Ovary (tissue), 9 donors: ENCODE measurements around the gene PAFAH1B1. TPM values are rescaled to one million over a fixed set of nuclear protein-coding genes. Genes with fewer than 3 reads are reported as not detected.

ENCODE experiments used
- DNase-seq, 5 donors: peaks; one replicate each; pipeline ENCODE4 v3.0.0-alpha.2; 2019 to 2020
- H3K27ac ChIP-seq, 2 donors: fragments of 200-600 bp; one replicate each; pipeline versions ENCODE4 v1.5.1 to v1.8.0; 2019 to 2022
- H3K27me3 ChIP-seq: fragments of 200-600 bp; one replicate; pipeline ENCODE4 v1.8.0; 2022
- H3K36me3 ChIP-seq: fragments of 200-600 bp; sonication (generic); one replicate; pipeline ENCODE4 v1.5.1; 2019
- H3K4me1 ChIP-seq: one replicate; pipeline ENCODE4 v1.8.1; 2013; ENCODE audit warnings: mild to moderate bottlenecking, moderate library complexity; ENCODE audit not compliant: insufficient read depth
- H3K4me3 ChIP-seq: fragments of 200-600 bp; sonication (generic); one replicate; pipeline ENCODE4 v1.5.1; 2017
- H3K9me3 ChIP-seq, 2 donors: fragments of 200-600 bp in 1 of 2; sonication (generic) in 1 of 2; one replicate each; pipeline versions ENCODE4 v1.5.1 to v1.8.1; 2013 to 2019; ENCODE audit warnings: mild to moderate bottlenecking in 1 of 2, moderate library complexity in 1 of 2
- CTCF ChIP-seq, 3 donors: fragments of 450-650 bp in 2 of 3; fragments of 200-600 bp in 1 of 3; IDR thresholded peaks; one replicate each; pipeline versions ENCODE4 v1.5.1 to v1.8.0; 2016 to 2022; ENCODE audit warnings: antibody characterized with exemption in 3 of 3, mild to moderate bottlenecking in 1 of 3
- EP300 ChIP-seq: sonication (generic); formaldehyde crosslinking; IDR thresholded peaks from one replicate; pipeline ENCODE4 v1.6.1; 2017; ENCODE audit warnings: antibody characterized with exemption
- POLR2A ChIP-seq: fragments of 450-650 bp; IDR thresholded peaks from one replicate; pipeline ENCODE4 v1.6.1; 2017; ENCODE audit warnings: antibody characterized with exemption, mild to moderate bottlenecking, moderate library complexity
- WGBS, 3 donors: extraction: QIAGEN DNeasy Blood & Tissue Kit in 1 of 3; methylation state at CpG; one replicate each; pipeline versions ENCODE4 v1.1.5 to v1.1.7; 2013 to 2017; 5-methylcytosine and 5-hydroxymethylcytosine counted together
- intact Hi-C, 4 donors: fragments of 100-400 bp; cut with DNase I; formaldehyde crosslinking; loops; one replicate each; pipeline versions ENCODE4 v1.11.0 to v1.15.1; 2022 to 2023
- polyA plus RNA-seq, 2 donors: library from polyadenylated mRNA; stranded (reverse); fragments of 200-250 nt in 1 of 2; fragments of 350-450 nt in 1 of 2; fragmentation: Illumina TruSeq in 1 of 2; extraction: RNeasy Lipid Tissue Mini Kit (QIAGEN cat#74804) in 1 of 2; gene quantifications; one replicate each; pipeline ENCODE4 v1.2.3, GENCODE V29; 2013 to 2014
- total RNA-seq, 7 donors: library from RNA; depleted of rRNA in 2 of 7; stranded (reverse); fragments of >200 nt in 2 of 7; fragmentation: NEBNext Ultra II Directional in 3 of 7; extraction: Animal tissue kit (Norgen Biotek cat#: 25700) in 3 of 7; gene quantifications; one replicate each; pipeline versions ENCODE4 v1.1.0 to v1.2.4, GENCODE V29; 2016 to 2023
- donor health status: DM: no; HTN: no; CAD: no; lungs with moderate emphysema.
- donor health status: DM: no; HTN: no; CAD: no.
- donor health status: Bipolar disorder and iron deficiency.
- donor health status: DM: yes; HTN: yes; CAD: no.
- donor health status: DM: no; HTN: no; CAD: no.
- donor health status: DM: yes; HTN: yes; CAD: no.

PAFAH1B1 gene
- total and polyA plus RNA-seq, 9 donors: 36.5 to 125 (median 99.0) TPM

GRCh38 chr17:2700030-2700490, 106.6 kb downstream of the PAFAH1B1 start:
- H3K9me3 ChIP-seq: no peaks in the 10 kb centered on the region
- H3K4me3 ChIP-seq: no peak overlapping the region
- no peaks in the 10 kb centered on the region for H3K36me3 ChIP-seq
- DNase-seq: peak; percentile 6 to 27 (median 10)
- no peaks in the 10 kb centered on the region for H3K4me1 ChIP-seq
- intact Hi-C loops: loop anchor here in 1 of 4 donors (10.0 kb wide), 1 partner anchor 105 kb away; the partner anchor contains the start of gene PAFAH1B1
- H3K27ac ChIP-seq: no peak overlapping the region
- H3K27me3 ChIP-seq: no peaks in the 10 kb centered on the region
- TF ChIP-seq CTCF (IDR thresholded peaks at IDR 0.05) (no peak), EP300 (no peak), POLR2A (no peak)
- WGBS, 3 donors: 88 to 89% (median 88%) methylated on average over 16 to 20 of the region's 20 CpGs

DNA sequence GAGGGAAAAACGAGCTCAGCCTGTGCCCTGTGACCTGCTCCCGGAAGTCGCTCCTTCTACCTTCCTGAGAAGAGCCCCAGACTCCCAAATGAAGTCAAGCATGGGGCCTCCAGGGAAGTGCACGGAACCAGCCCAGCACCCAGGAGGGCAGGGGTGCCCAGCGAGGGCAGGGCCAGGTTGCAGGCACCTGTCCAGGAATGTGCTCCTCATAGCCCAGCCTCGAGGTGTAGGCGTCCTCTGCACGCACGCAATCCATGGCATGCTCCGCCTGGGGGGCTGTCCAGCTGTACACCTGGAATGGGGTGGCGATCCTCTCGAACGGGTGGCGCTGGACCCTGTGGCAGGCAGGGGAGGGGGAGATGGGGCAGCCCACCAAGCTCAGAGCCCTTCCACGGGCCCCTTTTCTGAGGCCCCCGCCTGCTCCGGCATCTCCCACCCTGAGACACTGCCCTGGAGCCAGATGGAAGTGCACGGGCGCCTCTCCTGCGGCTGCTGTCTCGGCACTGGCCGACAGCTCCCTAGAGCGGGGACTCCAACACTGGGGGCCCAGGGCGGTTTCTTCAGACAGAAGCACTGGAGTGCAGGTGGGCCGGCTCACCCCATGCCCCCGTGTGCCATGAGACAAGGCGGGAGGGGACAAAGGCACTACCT, 107.2 kb downstream of the PAFAH1B1 start:
- H3K27me3 ChIP-seq: no peaks in the 10 kb centered on the region
- DNase-seq: peak; percentile 5 to 33 (median 15)
- H3K4me3 ChIP-seq: no peak overlapping the region
- H3K4me1 ChIP-seq: no peaks in the 10 kb centered on the region
- intact Hi-C loops: loop anchor here in 1 of 4 donors (10.0 kb wide), 1 partner anchor 106 kb away; the partner anchor contains the start of gene PAFAH1B1
- WGBS, 3 donors: 83 to 88% (median 88%) methylated on average over 26 to 27 of the region's 27 CpGs
- TF ChIP-seq CTCF (IDR thresholded peaks at IDR 0.05): no peak
- no peaks in the 10 kb centered on the region for H3K9me3 ChIP-seq
- H3K36me3 ChIP-seq: no peaks in the 10 kb centered on the region
- H3K27ac ChIP-seq: no peak overlapping the region

GRCh38 chr17:2701161-2701995, 107.9 kb downstream of the PAFAH1B1 start:
- WGBS, 3 donors: 89 to 91% (median 90%) methylated on average over 40 to 41 of the region's 41 CpGs
- peak in 4 of 5 donors; percentile 8 to 35 (median 25) for DNase-seq
- TF ChIP-seq EP300 (no peak), POLR2A (no peak), CTCF (IDR thresholded peaks at IDR 0.05) (no peak)
- no peak overlapping the region for H3K27ac ChIP-seq
- H3K36me3 ChIP-seq: no peaks in the 10 kb centered on the region
- no peaks in the 10 kb centered on the region for H3K27me3 ChIP-seq
- intact Hi-C loops: loop anchor here in 1 of 4 donors (10.0 kb wide), 1 partner anchor 107 kb away; the partner anchor contains the start of gene PAFAH1B1
- no peaks in the 10 kb centered on the region for H3K9me3 ChIP-seq
- no peak overlapping the region for H3K4me3 ChIP-seq
- H3K4me1 ChIP-seq: no peaks in the 10 kb centered on the region

DNA sequence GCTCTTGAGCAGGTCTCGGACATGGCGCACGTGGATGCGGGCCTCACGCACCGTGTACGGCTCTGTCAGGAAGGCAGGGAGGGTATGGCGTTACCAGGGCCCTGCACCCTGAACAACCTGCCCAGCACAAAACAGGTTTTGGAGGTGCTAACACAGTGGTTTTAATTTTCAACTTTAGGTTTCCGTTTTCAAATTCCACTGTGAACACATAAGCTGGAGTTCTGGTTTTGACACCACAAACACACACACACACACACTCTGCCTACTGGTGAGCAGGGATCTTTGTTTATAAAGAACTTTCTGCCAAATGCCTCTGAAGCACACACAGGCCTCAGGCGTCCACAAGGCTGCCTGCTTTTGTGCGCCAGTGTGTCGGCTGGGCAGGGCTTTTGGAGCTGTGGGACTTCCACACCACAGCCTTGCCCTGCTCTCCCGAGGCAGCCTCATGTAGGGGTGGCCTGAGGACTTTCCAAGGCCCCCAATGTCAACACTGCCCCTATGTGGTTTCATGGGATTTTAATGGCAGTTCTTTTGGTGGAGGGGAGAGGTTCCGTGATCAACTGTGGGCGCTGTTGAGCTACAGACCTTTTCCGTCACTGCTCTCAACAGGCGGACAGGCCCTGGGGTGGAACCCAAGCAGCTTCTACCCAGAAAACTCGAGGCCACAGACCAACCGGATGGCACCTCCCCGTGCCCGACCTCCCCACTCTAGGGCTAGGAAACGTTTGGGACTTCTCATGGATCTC, 108.7 kb downstream of the PAFAH1B1 start:
- no peak overlapping the region for H3K27ac ChIP-seq
- DNase-seq: peak in 3 of 5 donors; percentile 7 to 26 (median 8)
- WGBS, 3 donors: 83 to 89% (median 86%) methylated on average over 22 of the region's 22 CpGs
- no peak overlapping the region for H3K4me3 ChIP-seq
- H3K27me3 ChIP-seq: no peaks in the 10 kb centered on the region
- intact Hi-C loops: loop anchor here in 1 of 4 donors (10.0 kb wide), 1 partner anchor 107 kb away; the partner anchor contains the start of gene PAFAH1B1
- H3K9me3 ChIP-seq: no peaks in the 10 kb centered on the region
- no peaks in the 10 kb centered on the region for H3K36me3 ChIP-seq
- TF ChIP-seq POLR2A (no peak), CTCF (IDR thresholded peaks at IDR 0.05) (no peak), EP300 (no peak)
- H3K4me1 ChIP-seq: peaks cover 2% of the 10 kb centered on the region
